SK-N-MC (cell line): ENCODE results near the gene TPO.

ENCODE experiments used
- EZH2 ChIP-seq: fragments of 200-600 bp; sonication (generic); IDR thresholded peaks from one replicate; pipeline ENCODE4 v1.6.1; 2017; ENCODE audit warnings: antibody characterized with exemption
- POLR2AphosphoS5 ChIP-seq: IDR thresholded peaks from 2 replicates; pipeline ENCODE4 v1.6.1; 2012; ENCODE audit warnings: mild to moderate bottlenecking, low read depth, low read length, borderline replicate concordance

DNA sequence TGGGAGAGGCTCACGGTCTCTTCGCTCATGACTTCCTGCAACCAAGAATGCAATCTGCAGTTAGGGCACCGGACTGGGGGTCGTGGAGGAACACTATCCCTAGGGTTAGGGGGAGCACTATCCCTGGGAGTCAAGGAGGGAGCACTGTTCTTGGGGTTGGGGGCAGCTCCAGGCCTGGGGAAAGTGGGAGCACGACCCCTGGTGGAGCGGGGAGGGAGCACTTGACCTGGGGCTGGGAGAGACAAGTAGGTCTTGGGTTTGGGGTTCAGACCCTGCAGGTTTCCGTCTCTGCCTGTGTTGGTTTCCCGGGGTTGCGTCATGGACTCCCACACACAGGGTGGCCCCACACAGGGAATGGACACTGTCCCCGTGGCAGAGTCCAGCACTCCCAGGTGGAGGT, 133.6 kb downstream of the TPO start:
- TF ChIP-seq POLR2AphosphoS5 = no peak
- TF ChIP-seq EZH2 = no peak
